Esophagus squamous epithelium (tissue), 4 donors: Measurements from ENCODE around the gene TMTC1.

Experiments
- POLR2A ChIP-seq, 4 donors: fragments of 450-650 bp; IDR thresholded peaks; one replicate each; pipeline ENCODE4 v1.6.1; 2017; ENCODE audit warnings: antibody characterized with exemption in 4 of 4, mild to moderate bottlenecking in 4 of 4, moderate library complexity in 3 of 4
- TF ChIP-seq, protein P1 (sequence below), 6 experiments: fragments of 450-650 bp in 4 of 6; fragments of 200-600 bp in 2 of 6; sonication (generic) in 2 of 6; IDR thresholded peaks; one replicate each; pipeline ENCODE4 v1.5.1; 2016 to 2019; ENCODE audit warnings: antibody characterized with exemption in 6 of 6, mild to moderate bottlenecking in 4 of 6, moderate library complexity in 4 of 6

DNA sequence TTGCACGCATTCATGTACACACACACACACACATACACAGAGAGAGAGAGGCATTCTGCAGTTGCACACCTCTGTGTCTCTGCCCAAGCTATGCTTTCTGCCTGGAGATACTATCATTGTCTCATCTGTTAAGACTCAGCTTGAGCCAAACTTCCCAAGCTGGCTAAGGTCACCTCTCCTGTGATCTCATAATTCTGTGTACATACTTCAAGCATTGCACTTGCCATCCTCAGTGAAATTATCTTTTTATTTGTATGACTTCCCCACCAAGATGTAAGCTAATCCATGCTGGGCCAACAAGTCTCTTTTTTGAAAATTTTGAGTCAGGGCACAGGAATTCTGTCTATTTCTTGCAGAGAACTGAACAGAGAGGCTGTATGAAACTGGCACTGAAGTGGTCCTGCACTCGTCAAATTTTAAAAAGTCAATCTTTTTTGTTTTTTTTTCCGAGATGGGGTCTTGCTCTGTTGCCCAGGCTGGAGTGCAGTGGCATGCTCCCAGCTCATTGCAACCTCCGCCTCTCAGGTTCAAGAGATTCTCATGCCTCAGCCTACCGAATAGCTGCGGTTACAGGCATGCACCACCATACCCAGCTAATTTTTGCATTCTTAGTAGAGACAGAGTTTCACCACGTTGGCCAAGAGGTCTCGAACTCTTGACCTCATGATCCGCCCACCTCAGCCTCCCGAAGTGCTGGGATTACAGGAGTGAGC is 44.3 kb downstream of the TMTC1 start:
- TF ChIP-seq, protein P1, sequence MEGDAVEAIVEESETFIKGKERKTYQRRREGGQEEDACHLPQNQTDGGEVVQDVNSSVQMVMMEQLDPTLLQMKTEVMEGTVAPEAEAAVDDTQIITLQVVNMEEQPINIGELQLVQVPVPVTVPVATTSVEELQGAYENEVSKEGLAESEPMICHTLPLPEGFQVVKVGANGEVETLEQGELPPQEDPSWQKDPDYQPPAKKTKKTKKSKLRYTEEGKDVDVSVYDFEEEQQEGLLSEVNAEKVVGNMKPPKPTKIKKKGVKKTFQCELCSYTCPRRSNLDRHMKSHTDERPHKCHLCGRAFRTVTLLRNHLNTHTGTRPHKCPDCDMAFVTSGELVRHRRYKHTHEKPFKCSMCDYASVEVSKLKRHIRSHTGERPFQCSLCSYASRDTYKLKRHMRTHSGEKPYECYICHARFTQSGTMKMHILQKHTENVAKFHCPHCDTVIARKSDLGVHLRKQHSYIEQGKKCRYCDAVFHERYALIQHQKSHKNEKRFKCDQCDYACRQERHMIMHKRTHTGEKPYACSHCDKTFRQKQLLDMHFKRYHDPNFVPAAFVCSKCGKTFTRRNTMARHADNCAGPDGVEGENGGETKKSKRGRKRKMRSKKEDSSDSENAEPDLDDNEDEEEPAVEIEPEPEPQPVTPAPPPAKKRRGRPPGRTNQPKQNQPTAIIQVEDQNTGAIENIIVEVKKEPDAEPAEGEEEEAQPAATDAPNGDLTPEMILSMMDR (IDR thresholded peaks at IDR 0.05): no peak
- TF ChIP-seq POLR2A (IDR thresholded peaks at IDR 0.05): no peak
